Activated gamma-delta T cell (primary cell): ENCODE data around the gene SYT2.
"Not testable (repeated sequence)": the region's sequence is repeated elsewhere in the genome, so short reads cannot be mapped to it uniquely, and the experiment has no call there.

ENCODE experiments used
- DNase-seq: peaks from one replicate; lab custom pipeline; 2025; lab: John Stamatoyannopoulos, UW

SYT2 gene

DNA sequence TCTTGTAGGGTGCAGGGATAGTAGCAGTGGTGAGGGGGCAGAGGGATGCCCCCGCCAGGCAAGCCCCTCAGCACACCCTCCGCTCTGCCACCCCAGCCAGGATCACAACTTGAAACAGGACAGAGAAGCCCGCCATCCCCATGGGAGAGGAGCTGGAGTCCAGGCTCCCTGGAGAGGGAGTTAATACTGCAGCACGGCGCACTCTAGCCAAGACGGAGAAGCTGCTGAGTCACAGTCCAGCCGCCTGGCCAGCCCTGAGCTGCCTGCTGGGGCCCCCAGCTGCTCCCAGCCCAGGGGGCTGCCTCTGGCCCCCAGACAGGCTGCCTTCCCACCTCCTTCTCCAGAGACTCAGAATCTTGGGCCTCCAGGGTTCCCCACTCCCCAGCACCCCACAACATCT, 87.2 kb downstream of the SYT2 start:
- DNase-seq = no peak

- no peak for DNase-seq
These were observed 87.9 kb downstream of the SYT2 start for GRCh38 chr1:202622388-202622787.

- DNase-seq = no peak
These were observed 88.8 kb downstream of the SYT2 start for GRCh38 chr1:202621446-202621845.

DNA sequence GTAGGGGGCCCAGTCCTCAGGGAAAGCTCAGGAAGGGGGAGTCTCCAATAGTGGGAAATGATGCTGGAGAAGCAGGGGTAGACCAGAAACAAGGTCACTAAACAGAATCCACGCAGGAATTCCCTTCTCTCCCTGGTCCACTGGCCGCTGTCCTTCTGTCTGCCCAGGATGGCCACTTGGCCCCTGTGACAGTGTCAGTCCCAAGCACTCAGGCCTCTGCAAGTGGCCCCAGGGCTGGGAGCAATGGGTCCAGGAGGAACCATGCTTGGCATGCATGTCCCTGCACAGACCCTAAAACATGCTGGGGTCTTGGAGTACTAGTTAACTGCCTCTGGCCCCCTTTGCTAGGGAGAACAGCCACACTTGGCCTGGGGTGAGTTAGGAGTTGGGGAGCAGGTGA, 90.2 kb downstream of the SYT2 start:
- not testable (repeated sequence) for DNase-seq

DNA sequence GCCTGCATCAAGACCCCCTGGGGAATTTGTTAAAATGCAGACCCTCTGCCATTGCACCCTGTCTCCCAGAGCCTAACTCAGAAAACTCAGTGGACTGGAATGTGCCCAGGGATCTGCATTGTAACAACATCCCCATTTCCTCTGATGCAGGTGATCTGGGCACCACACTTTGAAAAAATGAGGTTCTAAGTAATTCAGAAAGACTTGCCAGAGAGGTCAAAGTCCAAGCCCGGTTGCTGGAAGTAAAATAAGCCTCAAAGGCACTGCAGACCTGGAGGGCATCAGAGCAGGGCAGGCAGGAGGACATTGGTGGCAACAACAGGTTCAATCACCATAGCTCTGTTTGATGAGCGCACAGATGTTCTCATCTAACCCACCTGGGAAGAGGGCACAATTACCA, 90.7 kb downstream of the SYT2 start:
- DNase-seq = no peak

- not testable (repeated sequence) for DNase-seq
These were observed 91.2 kb downstream of the SYT2 start for GRCh38 chr1:202619012-202619411.

GRCh38 chr1:202616355-202616915, 93.8 kb downstream of the SYT2 start:
- DNase-seq = no peak

DNA sequence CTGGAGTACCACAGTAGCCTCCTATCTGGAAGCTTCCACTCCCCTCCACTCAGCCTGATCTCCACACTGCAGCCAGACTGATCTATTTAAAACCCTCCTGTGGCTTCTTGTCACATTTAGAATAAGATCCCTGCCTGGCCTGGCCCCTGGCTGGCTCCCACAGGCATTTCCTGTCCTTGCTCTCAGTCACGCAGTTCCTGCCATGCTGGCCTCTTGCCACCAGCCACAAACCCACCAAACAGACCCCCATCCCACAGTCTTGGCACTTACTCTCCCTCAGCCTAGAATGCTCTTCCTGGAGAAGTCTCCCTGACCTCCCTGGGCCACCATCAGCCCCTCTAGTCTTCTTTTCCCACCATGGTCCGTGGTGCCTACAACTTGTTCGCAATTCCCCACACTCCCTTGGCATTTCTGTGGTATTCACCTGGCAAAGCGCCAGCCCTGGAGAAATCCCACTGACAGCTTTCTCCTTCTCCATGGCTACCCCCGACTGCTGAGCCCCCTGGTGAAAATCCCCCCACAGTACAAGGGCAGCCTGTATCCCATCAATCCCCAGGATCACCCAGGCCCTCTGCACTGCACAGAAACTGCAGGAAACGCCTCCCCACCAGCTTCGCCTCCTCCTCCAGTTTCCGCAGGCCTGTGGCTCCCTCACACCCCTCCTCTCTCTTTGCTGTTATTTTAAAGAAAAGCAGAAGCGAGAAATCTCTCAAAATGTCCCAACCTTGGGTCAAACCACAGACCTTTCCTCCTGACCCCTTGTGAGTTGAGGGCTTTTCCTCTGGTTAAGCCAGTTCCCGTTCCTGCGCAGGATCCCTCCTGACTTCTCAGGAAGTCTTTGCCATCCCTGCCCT, 94.5 kb downstream of the SYT2 start:
- DNase-seq = no peak

DNA sequence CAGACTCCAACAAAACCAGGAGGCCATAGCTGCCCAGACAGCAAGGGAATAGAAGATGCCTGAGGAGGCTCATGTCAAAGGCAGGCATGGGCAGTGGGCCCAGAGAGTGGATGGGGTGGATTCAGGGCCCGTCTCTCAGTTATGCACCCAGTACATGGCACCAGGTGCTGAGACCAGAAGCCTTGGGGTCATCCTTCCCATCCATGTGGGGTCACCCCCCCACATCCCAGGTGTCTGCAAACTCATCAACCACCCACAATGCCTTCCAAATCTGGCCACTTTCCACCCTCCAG, 95.1 kb downstream of the SYT2 start:
- not testable (repeated sequence) for DNase-seq

- not testable (repeated sequence) for DNase-seq
These were observed 95.7 kb downstream of the SYT2 start for GRCh38 chr1:202614363-202615207.

- DNase-seq = no peak
These were observed 96.7 kb downstream of the SYT2 start for GRCh38 chr1:202613571-202613970.

GRCh38 chr1:202612036-202612435, 98.2 kb downstream of the SYT2 start:
- DNase-seq = not testable (repeated sequence)

- DNase-seq = no peak
These were observed 104.7 kb downstream of the SYT2 start for GRCh38 chr1:202605515-202605914.

- DNase-seq = no peak
These were observed 106.8 kb downstream of the SYT2 start for GRCh38 chr1:202603435-202603834.

DNA sequence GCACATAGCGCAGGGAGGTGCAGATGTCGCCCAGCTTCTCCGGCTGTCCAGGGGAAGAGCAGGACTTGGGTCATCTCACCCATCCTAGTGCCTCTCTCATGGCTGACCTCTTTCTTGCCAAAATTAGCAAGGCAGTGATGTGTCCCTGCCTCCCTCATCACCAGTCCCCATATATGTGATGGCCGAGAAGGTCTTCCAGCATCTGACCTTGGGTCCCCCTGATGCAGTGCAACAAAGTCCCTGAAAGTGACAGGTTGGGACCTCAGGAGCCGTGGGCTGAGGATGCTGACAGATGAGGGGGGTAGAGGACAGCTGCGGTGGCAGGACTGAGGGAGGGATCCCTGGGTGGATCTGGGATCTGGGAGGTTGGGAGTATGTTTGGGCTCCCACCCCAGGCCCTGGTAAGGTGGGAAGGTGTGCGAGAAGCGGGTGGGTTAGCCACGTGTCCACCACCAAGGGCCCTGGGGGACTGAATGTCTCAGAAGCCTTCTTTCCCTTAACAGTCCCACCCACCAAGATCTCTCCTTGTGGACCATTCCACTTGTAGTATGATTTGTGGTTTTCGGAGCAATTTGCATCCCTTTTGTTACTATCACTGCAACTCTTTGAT, 109.7 kb downstream of the SYT2 start:
- no peak for DNase-seq

GRCh38 chr1:202599669-202600431, 110.4 kb downstream of the SYT2 start:
- DNase-seq = no peak

DNA sequence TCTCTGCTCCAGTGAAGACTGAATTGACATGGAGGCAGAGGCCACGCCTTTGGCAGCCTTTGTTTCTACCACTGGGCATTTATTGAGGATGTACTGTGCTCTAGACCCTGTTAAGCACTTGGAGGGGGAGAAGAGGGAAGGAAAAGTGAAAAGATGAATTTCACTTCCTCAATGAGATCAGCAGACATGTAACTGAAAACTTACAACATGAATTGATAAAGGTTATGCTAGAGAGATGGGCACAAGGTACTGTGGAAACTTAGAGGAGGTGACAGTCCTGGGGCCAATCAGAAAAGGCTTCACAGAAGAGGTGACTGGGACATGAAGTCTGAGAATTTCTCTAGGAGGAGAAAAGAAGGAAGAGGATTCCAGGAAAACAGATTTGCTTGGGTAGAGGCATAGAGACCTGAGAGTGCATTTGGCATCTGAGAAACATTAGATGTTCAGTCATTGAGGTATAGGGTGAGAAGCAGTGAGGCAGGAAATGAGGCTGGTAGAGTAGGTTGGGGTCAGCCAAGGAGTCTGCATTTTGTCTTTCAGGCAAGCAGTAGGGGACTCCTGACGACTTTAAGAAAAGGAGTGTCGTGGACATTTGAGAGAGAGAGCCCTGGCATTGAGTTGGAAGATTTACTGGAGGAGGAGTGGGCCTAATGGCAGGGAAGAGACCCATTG, 113.0 kb downstream of the SYT2 start:
- no peak for DNase-seq

GRCh38 chr1:202596638-202597037, 113.6 kb downstream of the SYT2 start:
- no peak for DNase-seq

DNA sequence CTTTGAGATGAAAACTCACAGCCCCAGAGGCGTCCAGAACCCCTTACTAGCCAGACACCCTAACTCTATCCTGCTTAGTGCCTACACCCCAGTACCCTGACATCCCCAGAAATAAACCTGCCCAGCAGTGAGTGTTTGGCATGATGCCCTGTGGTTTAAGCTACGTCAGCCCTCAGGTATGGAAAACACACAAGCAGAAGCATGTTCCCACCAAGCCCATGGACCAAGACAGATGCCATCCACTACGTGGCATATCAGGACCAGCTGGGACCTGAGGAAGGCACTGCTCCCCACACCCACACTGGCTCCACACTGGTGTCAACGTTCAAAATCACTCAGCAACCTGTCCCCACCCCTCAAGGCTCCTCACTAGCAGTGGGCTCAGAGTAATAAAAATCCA, 116.4 kb downstream of the SYT2 start:
- DNase-seq = no peak

DNA sequence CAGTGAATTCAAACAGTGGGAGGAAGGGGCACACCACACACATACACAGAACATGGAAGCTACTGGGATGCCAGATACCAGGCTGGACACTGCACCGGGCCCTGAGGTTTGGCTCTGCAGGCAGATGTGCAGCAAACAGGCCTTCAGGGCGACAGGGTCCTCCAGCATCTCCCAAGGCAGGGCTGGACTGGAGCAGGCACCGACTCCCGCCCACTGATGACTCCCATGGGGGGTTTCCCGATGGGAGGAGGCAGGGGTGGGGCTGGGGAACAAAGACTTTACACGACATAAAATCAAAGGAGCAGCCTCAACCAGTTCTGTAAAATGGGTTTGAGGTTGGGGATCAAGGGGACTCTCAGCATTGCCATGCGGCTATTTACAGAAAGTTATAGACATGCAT, 118.1 kb downstream of the SYT2 start:
- DNase-seq = no peak

DNA sequence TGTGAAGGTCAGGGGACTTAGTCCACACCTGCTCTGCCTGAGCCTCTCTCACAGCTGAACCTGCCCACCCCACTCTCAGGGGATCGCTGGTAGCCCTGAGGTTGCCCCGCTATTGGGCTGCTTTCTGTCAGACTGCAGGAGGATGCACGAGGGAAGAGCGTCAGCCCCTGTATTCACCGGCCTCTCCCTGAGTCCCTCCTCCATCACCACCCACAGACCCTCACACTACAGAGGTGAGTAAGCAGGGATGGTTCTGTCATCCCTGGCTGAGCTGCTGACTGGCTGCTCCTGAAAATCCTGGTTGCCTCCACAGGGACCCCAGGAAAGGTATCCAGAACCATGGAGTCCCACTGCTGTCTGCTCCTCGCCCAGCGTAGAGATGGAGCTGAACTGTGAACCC, 118.7 kb downstream of the SYT2 start:
- no peak for DNase-seq
